ENCODE results near the gene GNAL. TPM values are rescaled to one million over a fixed set of nuclear protein-coding genes. Genes with fewer than 3 reads are reported as not detected.

The GNAL gene
- total RNA-seq, 1 experiment from 2014 or later = 4.6 TPM

- Histone ChIP-seq H2AFZ (ENCODE audit: low read depth, low read length, poor library complexity, severe bottlenecking) (peak within 1 kb of the TSS; percentile 71), H3K79me2 (ENCODE audit: insufficient read depth, low read length) (peaks cover 10% of the 10 kb centered on the region; the same call in 1 of the 2 replicates), H3K27me3 (ENCODE audit: insufficient read depth, low read length) (no peaks in the 10 kb centered on the region), H4K20me1 (ENCODE audit: insufficient read depth) (no peaks in the 10 kb centered on the region), H3K9ac (ENCODE audit: low read length) (peak within 1 kb of the TSS; percentile 79), H3K4me1 (ENCODE audit: control insufficient read depth in 1 of 2, insufficient read depth in 2 of 2, low read length in 2 of 2) (peaks cover 4 to 19% of the 10 kb centered on the region in 2 experiments; a peak in 3 of 4 replicates), H3K9me3 (ENCODE audit: control insufficient read depth in 1 of 2, insufficient read depth in 1 of 2, low read depth in 1 of 2, low read length in 2 of 2) (no peaks in the 10 kb centered on the region), H3K9me2 (ENCODE audit: insufficient read depth) (no peaks in the 10 kb centered on the region), H3K4me3 (replicated peaks in 1 of 2; ENCODE audit: low read depth in 1 of 2, low read length in 2 of 2) (peak within 1 kb of the TSS; percentile 77 to 85), H3K4me2 (ENCODE audit: low read length) (peak within 1 kb of the TSS; percentile 81), H3K27ac (ENCODE audit: low read depth, low read length) (peak within 1 kb of the TSS; percentile 91), H3K36me3 (ENCODE audit: control insufficient read depth in 1 of 2, insufficient read depth in 2 of 2, low read length in 2 of 2) (no peaks in the 10 kb centered on the region; a peak in 1 of 4 replicates)
- ChIA-PET RAD21 (ENCODE audit: low non-redundant PET in 1 of 2, low total read pairs in 2 of 2, uncharacterized antibody in 2 of 2, unreplicated experiment in 2 of 2) (no interaction called here), POLR2A (interaction anchor here (1.5 kb wide), 1 partner anchor 72 kb away, joined by 4 read pairs; the partner anchor contains the start of gene IMPA2), CTCF (no interaction called here)
- DNase-seq (ENCODE audit: low read depth, low spot score) (peak; percentile 48), ATAC-seq (peak; percentile 90)
- TF ChIP-seq POLR2AphosphoS5 (IDR thresholded peaks at IDR 0.05; ENCODE audit: low read depth, low read length) = peak; percentile 89
- TF ChIP-seq FOSL1 (IDR thresholded peaks at IDR 0.05; ENCODE audit: low read depth) = peak; percentile 16; the same call in 1 of the 2 replicates
- peak; percentile 17; the same call in 1 of the 2 replicates for TF ChIP-seq JUND (IDR thresholded peaks at IDR 0.05)
- TF ChIP-seq ZNF274 (IDR thresholded peaks at IDR 0.05; ENCODE audit: low read depth, low read length) = no peak
- peak; percentile 87 for TF ChIP-seq ELF1 (IDR thresholded peaks at IDR 0.05; ENCODE audit: borderline replicate concordance, low read depth)
- peak; percentile 45 for TF ChIP-seq MAX (IDR thresholded peaks at IDR 0.05)
- no peak for TF ChIP-seq EGR1 (IDR thresholded peaks at IDR 0.05; ENCODE audit: low read depth)
- TF ChIP-seq ZFX (IDR thresholded peaks at IDR 0.05) = peak; percentile 96
- peak; percentile 84 for TF ChIP-seq POLR2A (IDR thresholded peaks at IDR 0.05; ENCODE audit: borderline replicate concordance, extremely low read depth, insufficient read depth, insufficient read length)
- no peak for TF ChIP-seq TCF7L2 (IDR thresholded peaks at IDR 0.05; ENCODE audit: borderline replicate concordance, extremely low read depth, insufficient read depth, insufficient read length)
- peak; percentile 78 for TF ChIP-seq SIN3A (IDR thresholded peaks at IDR 0.05; ENCODE audit: low read depth)
- no TSS peak for BruUV-seq (replicated peaks)
- intact Hi-C loops (cut with micrococcal nuclease) = loop anchor here (2.0 kb wide), 1 partner anchor 58 kb away; the partner anchor contains the start of gene CHMP1B
Observed at GRCh38 chr18:11908182-11909060, 219.4 kb downstream of the GNAL start, which contains the start of gene MPPE1. TSS of gene MPPE1 (minus strand) at chr18:11908317. CDS start at chr18:11897264, 11,053 bp downstream.

Data from HCT116 (cell line).